GM18858 (cell line): ENCODE results near the gene FGGY.

Experiments
- ATAC-seq: cut with Tn5 transposase; IDR thresholded peaks from one replicate; pipeline ENCODE4 v1.9.1; 2021; ENCODE audit not compliant: unreplicated experiment

Gene FGGY

GRCh38 chr1:59750328-59751003 lies 453.6 kb downstream of the FGGY start:
- no peak for ATAC-seq

- ATAC-seq: no peak
Measured at GRCh38 chr1:59751004-59751395, 454.1 kb downstream of the FGGY start.

- no peak for ATAC-seq
Measured at GRCh38 chr1:59751801-59752200, 454.9 kb downstream of the FGGY start.

- peak; percentile 55 for ATAC-seq
Measured at GRCh38 chr1:59752556-59753414, 455.9 kb downstream of the FGGY start.

GRCh38 chr1:59755069-59755685 lies 458.3 kb downstream of the FGGY start:
- no peak for ATAC-seq

- no peak for ATAC-seq
Measured at GRCh38 chr1:59757197-59757747, 460.4 kb downstream of the FGGY start.

GRCh38 chr1:59759156-59759925 lies 462.4 kb downstream of the FGGY start:
- peak; percentile 67 for ATAC-seq

- no peak for ATAC-seq
Measured at GRCh38 chr1:59761443-59761842, 464.5 kb downstream of the FGGY start.

- ATAC-seq: no peak
Measured at GRCh38 chr1:59763418-59763817, 466.5 kb downstream of the FGGY start.

- ATAC-seq: no peak
Measured at GRCh38 chr1:59765011-59765730, 468.3 kb downstream of the FGGY start.

- ATAC-seq: no peak
Measured at GRCh38 chr1:59766227-59766855, 469.4 kb downstream of the FGGY start.

GRCh38 chr1:59767119-59767518 lies 470.2 kb downstream of the FGGY start:
- ATAC-seq: no peak

GRCh38 chr1:59768792-59769735 lies 472.2 kb downstream of the FGGY start:
- no peak for ATAC-seq

GRCh38 chr1:59769736-59770095 lies 472.8 kb downstream of the FGGY start:
- ATAC-seq: no peak

- no peak for ATAC-seq
Measured at GRCh38 chr1:59771361-59771760, 474.5 kb downstream of the FGGY start.

GRCh38 chr1:59775480-59775879 lies 478.6 kb downstream of the FGGY start:
- no peak for ATAC-seq

GRCh38 chr1:59776960-59777852 lies 480.3 kb downstream of the FGGY start:
- ATAC-seq: no peak

- no peak for ATAC-seq
Measured at GRCh38 chr1:59779949-59780348, 483.1 kb downstream of the FGGY start.
